Measurements from ENCODE around the gene GPR39.

Gene GPR39

GRCh38 chr2:132414081-132414480 is 2.5 kb upstream of the GPR39 start:
- DNase-seq (ENCODE audit: low spot score) = no peak

- no peak for DNase-seq (ENCODE audit: low spot score)
Measured at GRCh38 chr2:132415256-132415914, 1.2 kb upstream of the GPR39 start.

- DNase-seq (ENCODE audit: low spot score) = peak; percentile 14
Measured at GRCh38 chr2:132415915-132416722, 486 bp upstream of the GPR39 start.

- no peak for DNase-seq (ENCODE audit: low spot score)
Measured at GRCh38 chr2:132417430-132418035, 928 bp downstream of the GPR39 start.

GRCh38 chr2:132419235-132419634 is 2.6 kb downstream of the GPR39 start:
- DNase-seq (ENCODE audit: low spot score) = no peak

- DNase-seq (ENCODE audit: low spot score) = no peak
Measured at GRCh38 chr2:132419941-132420340, 3.3 kb downstream of the GPR39 start.

GRCh38 chr2:132420816-132421805 is 4.5 kb downstream of the GPR39 start:
- DNase-seq (ENCODE audit: low spot score) = no peak

GRCh38 chr2:132422736-132423135 is 6.1 kb downstream of the GPR39 start:
- no peak for DNase-seq (ENCODE audit: low spot score)

- no peak for DNase-seq (ENCODE audit: low spot score)
Measured at GRCh38 chr2:132424526-132425121, 8.0 kb downstream of the GPR39 start.

GRCh38 chr2:132426033-132426432 is 9.4 kb downstream of the GPR39 start:
- DNase-seq (ENCODE audit: low spot score) = no peak

- no peak for DNase-seq (ENCODE audit: low spot score)
Measured at GRCh38 chr2:132426656-132427055, 10.1 kb downstream of the GPR39 start.

- DNase-seq (ENCODE audit: low spot score) = no peak
Measured at GRCh38 chr2:132429351-132429750, 12.7 kb downstream of the GPR39 start.

- no peak for DNase-seq (ENCODE audit: low spot score)
Measured at GRCh38 chr2:132429941-132430573, 13.5 kb downstream of the GPR39 start.

GRCh38 chr2:132430895-132431294 is 14.3 kb downstream of the GPR39 start:
- no peak for DNase-seq (ENCODE audit: low spot score)

- DNase-seq (ENCODE audit: low spot score) = no peak
Measured at GRCh38 chr2:132437852-132438669, 21.5 kb downstream of the GPR39 start.

- peak; percentile 77 for DNase-seq (ENCODE audit: low spot score)
Measured at GRCh38 chr2:132438691-132439090, 22.1 kb downstream of the GPR39 start.

- no peak for DNase-seq (ENCODE audit: low spot score)
Measured at GRCh38 chr2:132439703-132440398, 23.2 kb downstream of the GPR39 start.

- DNase-seq (ENCODE audit: low spot score) = no peak
Measured at GRCh38 chr2:132441051-132441450, 24.4 kb downstream of the GPR39 start.

GRCh38 chr2:132442278-132442677 is 25.7 kb downstream of the GPR39 start:
- no peak for DNase-seq (ENCODE audit: low spot score)

- DNase-seq (ENCODE audit: low spot score) = no peak
Measured at GRCh38 chr2:132443106-132443505, 26.5 kb downstream of the GPR39 start.
